HepG2 (cell line): Measurements from ENCODE around the gene REM2. TPM values are rescaled to one million over a fixed set of nuclear protein-coding genes. Genes with fewer than 3 reads are reported as not detected.

Experiments
- CEBPB ChIP-seq: IDR thresholded peaks from 2 replicates; pipeline ENCODE4 v1.6.1; 2011; ENCODE audit warnings: low read depth, low read length, improper control_type of control experiment, borderline replicate concordance
- CEBPG ChIP-seq: IDR thresholded peaks from 2 replicates; pipeline ENCODE4 v1.6.1; 2016
- CHD2 ChIP-seq: IDR thresholded peaks from 2 replicates; pipeline ENCODE4 v1.6.1; 2011; ENCODE audit warnings: low read depth, low read length, improper control_type of control experiment
- DNMT1 ChIP-seq: sonication (generic); formaldehyde crosslinking; IDR thresholded peaks from 2 replicates; pipeline ENCODE4 v1.5.1; 2020; ENCODE audit warnings: mild to moderate bottlenecking, missing genetic modification reagents
- FOXK2 ChIP-seq: fragments of 450-650 bp; IDR thresholded peaks from 2 replicates; pipeline ENCODE4 v1.6.1; 2016
- GATAD1 ChIP-seq: IDR thresholded peaks from 2 replicates; pipeline ENCODE4 v1.6.1; 2016; ENCODE audit warnings: missing genetic modification reagents, missing compliant biosample characterization
- GPN1 ChIP-seq: sonication (generic); formaldehyde crosslinking; IDR thresholded peaks from 2 replicates; pipeline ENCODE4 v1.5.1; 2020; ENCODE audit warnings: missing genetic modification reagents, borderline replicate concordance
- HCFC1 ChIP-seq: fragments of 150-350 bp; IDR thresholded peaks from 2 replicates; pipeline ENCODE4 v1.6.1; 2014; ENCODE audit warnings: low read depth, low read length
- HIC2 ChIP-seq: sonication (generic); formaldehyde crosslinking; IDR thresholded peaks from 2 replicates; pipeline ENCODE4 v1.9.0; 2022; ENCODE audit warnings: low read depth, missing genetic modification reagents
- IKZF4 ChIP-seq: sonication (generic); formaldehyde crosslinking; IDR thresholded peaks from 2 replicates; pipeline ENCODE4 v1.5.1; 2020; ENCODE audit warnings: borderline replicate concordance, mild to moderate bottlenecking, low read depth, missing genetic modification reagents; ENCODE audit errors: not compliant biosample characterization
- NFE2L1 ChIP-seq: sonication (generic); formaldehyde crosslinking; IDR thresholded peaks from 2 replicates; pipeline ENCODE4 v1.4.0; 2020; ENCODE audit warnings: missing genetic modification reagents, mild to moderate bottlenecking, borderline replicate concordance
- NR2F6 ChIP-seq, 2 experiments: IDR thresholded peaks; 2 replicates each; pipeline ENCODE4 v1.6.1; 2016; ENCODE audit warnings: antibody characterized with exemption in 1 of 2, mild to moderate bottlenecking in 1 of 2
- NR3C1 ChIP-seq: sonication (generic); formaldehyde crosslinking; IDR thresholded peaks from 2 replicates; pipeline ENCODE4 v1.4.0; 2020; ENCODE audit warnings: missing genetic modification reagents
- REPIN1 ChIP-seq: sonication (generic); formaldehyde crosslinking; IDR thresholded peaks from 2 replicates; pipeline ENCODE4 v1.8.0; 2022; ENCODE audit warnings: missing genetic modification reagents, low read depth, mild to moderate bottlenecking, borderline replicate concordance
- ZGPAT ChIP-seq: IDR thresholded peaks from 2 replicates; pipeline ENCODE4 v1.6.1; 2016; ENCODE audit warnings: mild to moderate bottlenecking
- ZKSCAN8 ChIP-seq: IDR thresholded peaks from 2 replicates; pipeline ENCODE4 v1.6.1; 2016; ENCODE audit warnings: borderline replicate concordance, missing genetic modification reagents, missing compliant biosample characterization
- ZMYM4 ChIP-seq: sonication (generic); formaldehyde crosslinking; IDR thresholded peaks from 2 replicates; pipeline ENCODE4 v1.8.1; 2023; ENCODE audit warnings: mild to moderate bottlenecking, missing genetic modification reagents
- ZNF138 ChIP-seq: sonication (generic); formaldehyde crosslinking; IDR thresholded peaks from 2 replicates; pipeline ENCODE4 v1.5.0; 2020; ENCODE audit warnings: mild to moderate bottlenecking, low read depth, missing genetic modification reagents
- ZNF441 ChIP-seq: sonication (generic); formaldehyde crosslinking; IDR thresholded peaks from 2 replicates; pipeline ENCODE4 v1.7.0; 2021; ENCODE audit warnings: missing genetic modification reagents, borderline replicate concordance
- ZNF547 ChIP-seq: sonication (generic); formaldehyde crosslinking; IDR thresholded peaks from 2 replicates; pipeline ENCODE4 v1.5.1; 2020; ENCODE audit warnings: mild to moderate bottlenecking, missing genetic modification reagents
- ZNF788 ChIP-seq: sonication (generic); formaldehyde crosslinking; IDR thresholded peaks from 2 replicates; pipeline ENCODE4 v1.5.0; 2020; ENCODE audit warnings: mild to moderate bottlenecking, missing genetic modification reagents, borderline replicate concordance
- polyA plus RNA-seq, 8 experiments: library from polyadenylated mRNA; depleted of rRNA in 3 of 8; stranded (reverse) in 7 of 8; unstranded in 1 of 8; fragments of >200 nt; fragmentation: Illumina TruSeq in 4 of 8; extraction: Trizol in 4 of 8; gene quantifications; 2 replicates each; pipeline versions ENCODE4 v1.2.1 to v1.2.3, GENCODE V29; 2011 to 2016; ENCODE audit warnings: low read depth in 4 of 8, missing spikeins in 1 of 8, mixed read lengths in 1 of 8; ENCODE audit not compliant: insufficient read depth in 1 of 8
- total RNA-seq, 5 experiments: library from RNA; depleted of rRNA; stranded (reverse); fragments of >200 nt; fragmentation: Illumina TruSeq; extraction: Trizol; gene quantifications; 2 replicates each; pipeline ENCODE4 v1.2.3, GENCODE V29; 2016; ENCODE audit warnings: low read depth in 1 of 5
- TF ChIP-seq, protein P1 (sequence below): sonication (generic); formaldehyde crosslinking; IDR thresholded peaks from 2 replicates; pipeline ENCODE4 v1.4.0; 2020; ENCODE audit warnings: missing genetic modification reagents
- TF ChIP-seq, protein P2 (sequence below): sonication (generic); formaldehyde crosslinking; IDR thresholded peaks from 2 replicates; pipeline ENCODE4 v1.4.0; 2020; ENCODE audit warnings: missing genetic modification reagents
- TF ChIP-seq, protein P3 (sequence below): sonication (generic); formaldehyde crosslinking; IDR thresholded peaks from 2 replicates; pipeline ENCODE4 v1.4.0; 2020; ENCODE audit warnings: missing genetic modification reagents

The REM2 gene
- total and polyA plus RNA-seq, 2 of the 13 experiments (the other 11 are each of a cell fraction or from before 2014, with no cell fraction given), result 0.20 TPM; not detected in 1

DNA sequence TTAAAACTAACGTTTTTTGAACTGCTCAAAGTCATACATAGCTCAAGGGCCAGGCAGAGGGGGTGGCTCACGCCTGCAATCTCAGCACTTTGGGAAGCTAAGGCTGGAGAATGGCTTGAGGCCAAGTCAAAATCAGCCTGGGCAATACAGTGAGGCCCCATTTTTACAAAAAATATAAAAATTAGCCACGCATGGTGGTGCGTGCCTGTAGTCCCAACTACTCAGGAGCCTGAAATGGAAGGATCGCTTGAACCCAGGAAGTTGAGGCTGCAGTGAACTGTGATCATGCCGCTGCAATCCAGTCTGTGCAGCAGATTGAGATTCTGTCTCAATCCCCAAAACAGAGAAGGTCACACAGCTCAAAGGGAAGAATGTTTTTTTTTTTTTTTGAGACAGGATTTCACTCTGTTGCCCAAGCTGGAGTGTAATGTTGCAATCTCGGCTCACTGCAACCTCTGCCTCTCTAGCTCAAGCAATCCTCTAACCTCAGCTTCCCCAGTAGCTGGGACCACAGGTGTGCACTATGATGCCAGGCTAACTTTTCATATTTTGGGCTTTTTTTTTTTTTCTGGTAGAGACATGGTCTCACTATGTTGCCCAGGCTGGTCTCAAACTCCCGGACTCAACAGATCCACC, 33.0 kb downstream of the REM2 start (continued):
- no peak for TF ChIP-seq HIC2 (CRISPR knock-in tag)
- TF ChIP-seq, protein P1, sequence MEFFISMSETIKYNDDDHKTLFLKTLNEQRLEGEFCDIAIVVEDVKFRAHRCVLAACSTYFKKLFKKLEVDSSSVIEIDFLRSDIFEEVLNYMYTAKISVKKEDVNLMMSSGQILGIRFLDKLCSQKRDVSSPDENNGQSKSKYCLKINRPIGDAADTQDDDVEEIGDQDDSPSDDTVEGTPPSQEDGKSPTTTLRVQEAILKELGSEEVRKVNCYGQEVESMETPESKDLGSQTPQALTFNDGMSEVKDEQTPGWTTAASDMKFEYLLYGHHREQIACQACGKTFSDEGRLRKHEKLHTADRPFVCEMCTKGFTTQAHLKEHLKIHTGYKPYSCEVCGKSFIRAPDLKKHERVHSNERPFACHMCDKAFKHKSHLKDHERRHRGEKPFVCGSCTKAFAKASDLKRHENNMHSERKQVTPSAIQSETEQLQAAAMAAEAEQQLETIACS (CRISPR knock-in tag), result no peak
- no peak for TF ChIP-seq NFE2L1 (CRISPR knock-in tag)
- peak; percentile 62 for TF ChIP-seq ZMYM4 (CRISPR knock-in tag)
- TF ChIP-seq CHD2, result no peak
- no peak for TF ChIP-seq ZNF441 (CRISPR knock-in tag)
- TF ChIP-seq NR3C1 (CRISPR knock-in tag), result no peak
- peak; percentile 25; the same call in 1 of the 2 replicates for TF ChIP-seq GATAD1
- TF ChIP-seq ZNF138 (CRISPR knock-in tag), result no peak
- TF ChIP-seq CEBPG, result peak; percentile 96
- TF ChIP-seq ZNF547 (CRISPR knock-in tag), result no peak
- no peak for TF ChIP-seq IKZF4 (CRISPR knock-in tag)
- no peak for TF ChIP-seq ZKSCAN8 (CRISPR knock-in tag)
- TF ChIP-seq CEBPB, result peak; percentile 99
- peak; percentile 55; the same call in 1 of the 2 replicates for TF ChIP-seq ZNF788 (CRISPR knock-in tag)
- TF ChIP-seq GPN1 (CRISPR knock-in tag), result no peak; the same call in 1 of the 2 replicates
- TF ChIP-seq, protein P2, sequence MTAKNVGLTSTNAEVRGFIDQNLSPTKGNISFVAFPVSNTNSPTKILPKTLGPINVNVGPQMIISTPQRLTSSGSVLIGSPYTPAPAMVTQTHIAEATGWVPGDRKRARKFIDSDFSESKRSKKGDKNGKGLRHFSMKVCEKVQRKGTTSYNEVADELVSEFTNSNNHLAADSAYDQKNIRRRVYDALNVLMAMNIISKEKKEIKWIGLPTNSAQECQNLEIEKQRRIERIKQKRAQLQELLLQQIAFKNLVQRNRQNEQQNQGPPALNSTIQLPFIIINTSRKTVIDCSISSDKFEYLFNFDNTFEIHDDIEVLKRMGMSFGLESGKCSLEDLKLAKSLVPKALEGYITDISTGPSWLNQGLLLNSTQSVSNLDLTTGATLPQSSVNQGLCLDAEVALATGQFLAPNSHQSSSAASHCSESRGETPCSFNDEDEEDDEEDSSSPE (CRISPR knock-in tag), result no peak
- TF ChIP-seq ZGPAT (CRISPR knock-in tag), result peak; percentile 67; the same call in 1 of the 2 replicates
- TF ChIP-seq, protein P3, sequence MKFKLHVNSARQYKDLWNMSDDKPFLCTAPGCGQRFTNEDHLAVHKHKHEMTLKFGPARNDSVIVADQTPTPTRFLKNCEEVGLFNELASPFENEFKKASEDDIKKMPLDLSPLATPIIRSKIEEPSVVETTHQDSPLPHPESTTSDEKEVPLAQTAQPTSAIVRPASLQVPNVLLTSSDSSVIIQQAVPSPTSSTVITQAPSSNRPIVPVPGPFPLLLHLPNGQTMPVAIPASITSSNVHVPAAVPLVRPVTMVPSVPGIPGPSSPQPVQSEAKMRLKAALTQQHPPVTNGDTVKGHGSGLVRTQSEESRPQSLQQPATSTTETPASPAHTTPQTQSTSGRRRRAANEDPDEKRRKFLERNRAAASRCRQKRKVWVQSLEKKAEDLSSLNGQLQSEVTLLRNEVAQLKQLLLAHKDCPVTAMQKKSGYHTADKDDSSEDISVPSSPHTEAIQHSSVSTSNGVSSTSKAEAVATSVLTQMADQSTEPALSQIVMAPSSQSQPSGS (CRISPR knock-in tag), result 0 out of 2 replicates have a peak, but pooled peaks have one; percentile 32
- TF ChIP-seq REPIN1 (CRISPR knock-in tag), result no peak
- TF ChIP-seq FOXK2, result no peak
- TF ChIP-seq NR2F6 (IDR thresholded peaks at IDR 0.05), result peak; percentile 38; the same call in 1 of the 2 replicates
- TF ChIP-seq NR2F6 (CRISPR knock-in tag; IDR thresholded peaks at IDR 0.05), result peak; percentile 58; the same call in 1 of the 2 replicates
- TF ChIP-seq HCFC1, result no peak
- no peak for TF ChIP-seq DNMT1
